Ovary (tissue), 3 donors: ENCODE results near the gene PAPSS1.
"Not testable (repeated sequence)": the region's sequence is repeated elsewhere in the genome, so short reads cannot be mapped to it uniquely, and the experiment has no call there.

ENCODE experiments used
- POLR2A ChIP-seq: fragments of 450-650 bp; IDR thresholded peaks from one replicate; pipeline ENCODE4 v1.6.1; 2017; ENCODE audit warnings: antibody characterized with exemption, mild to moderate bottlenecking, moderate library complexity
- TF ChIP-seq, protein P1 (sequence below), 3 donors: fragments of 450-650 bp in 2 of 3; fragments of 200-600 bp in 1 of 3; IDR thresholded peaks; one replicate each; pipeline versions ENCODE4 v1.5.1 to v1.8.0; 2016 to 2022; ENCODE audit warnings: antibody characterized with exemption in 3 of 3, mild to moderate bottlenecking in 1 of 3
- donor health status: DM: no; HTN: no; CAD: no.

DNA sequence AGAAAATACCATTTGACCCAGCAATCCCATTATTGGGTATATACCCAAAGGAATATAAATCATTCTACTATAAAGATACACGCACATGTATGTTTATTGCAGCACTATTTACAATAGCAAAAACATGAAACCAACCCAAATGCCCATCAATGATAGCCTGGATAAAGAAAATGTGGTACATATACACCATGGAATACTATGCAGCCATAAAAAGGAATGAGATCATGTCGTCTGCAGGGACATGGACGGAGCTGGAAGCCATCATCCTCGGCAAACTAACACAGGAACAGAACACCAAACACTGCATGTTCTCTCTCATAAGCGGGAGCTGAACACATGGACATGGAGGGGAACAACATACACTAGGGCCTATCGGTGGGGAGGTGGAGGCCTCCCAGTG lies 23.8 kb downstream of the PAPSS1 start:
- TF ChIP-seq POLR2A, result not testable (repeated sequence)
- TF ChIP-seq, protein P1, sequence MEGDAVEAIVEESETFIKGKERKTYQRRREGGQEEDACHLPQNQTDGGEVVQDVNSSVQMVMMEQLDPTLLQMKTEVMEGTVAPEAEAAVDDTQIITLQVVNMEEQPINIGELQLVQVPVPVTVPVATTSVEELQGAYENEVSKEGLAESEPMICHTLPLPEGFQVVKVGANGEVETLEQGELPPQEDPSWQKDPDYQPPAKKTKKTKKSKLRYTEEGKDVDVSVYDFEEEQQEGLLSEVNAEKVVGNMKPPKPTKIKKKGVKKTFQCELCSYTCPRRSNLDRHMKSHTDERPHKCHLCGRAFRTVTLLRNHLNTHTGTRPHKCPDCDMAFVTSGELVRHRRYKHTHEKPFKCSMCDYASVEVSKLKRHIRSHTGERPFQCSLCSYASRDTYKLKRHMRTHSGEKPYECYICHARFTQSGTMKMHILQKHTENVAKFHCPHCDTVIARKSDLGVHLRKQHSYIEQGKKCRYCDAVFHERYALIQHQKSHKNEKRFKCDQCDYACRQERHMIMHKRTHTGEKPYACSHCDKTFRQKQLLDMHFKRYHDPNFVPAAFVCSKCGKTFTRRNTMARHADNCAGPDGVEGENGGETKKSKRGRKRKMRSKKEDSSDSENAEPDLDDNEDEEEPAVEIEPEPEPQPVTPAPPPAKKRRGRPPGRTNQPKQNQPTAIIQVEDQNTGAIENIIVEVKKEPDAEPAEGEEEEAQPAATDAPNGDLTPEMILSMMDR (IDR thresholded peaks at IDR 0.05), result not testable (repeated sequence)
